CD4-positive, alpha-beta T cell treated with Interleukin-21 for 1 hour (primary cell): ENCODE measurements around the gene MLXIP.
"Not testable (repeated sequence)": the region's sequence is repeated elsewhere in the genome, so short reads cannot be mapped to it uniquely, and the experiment has no call there.

Experiments
- DNase-seq: peaks from one replicate; pipeline ENCODE4 v3.0.0-alpha.2; 2020

Gene MLXIP

DNA sequence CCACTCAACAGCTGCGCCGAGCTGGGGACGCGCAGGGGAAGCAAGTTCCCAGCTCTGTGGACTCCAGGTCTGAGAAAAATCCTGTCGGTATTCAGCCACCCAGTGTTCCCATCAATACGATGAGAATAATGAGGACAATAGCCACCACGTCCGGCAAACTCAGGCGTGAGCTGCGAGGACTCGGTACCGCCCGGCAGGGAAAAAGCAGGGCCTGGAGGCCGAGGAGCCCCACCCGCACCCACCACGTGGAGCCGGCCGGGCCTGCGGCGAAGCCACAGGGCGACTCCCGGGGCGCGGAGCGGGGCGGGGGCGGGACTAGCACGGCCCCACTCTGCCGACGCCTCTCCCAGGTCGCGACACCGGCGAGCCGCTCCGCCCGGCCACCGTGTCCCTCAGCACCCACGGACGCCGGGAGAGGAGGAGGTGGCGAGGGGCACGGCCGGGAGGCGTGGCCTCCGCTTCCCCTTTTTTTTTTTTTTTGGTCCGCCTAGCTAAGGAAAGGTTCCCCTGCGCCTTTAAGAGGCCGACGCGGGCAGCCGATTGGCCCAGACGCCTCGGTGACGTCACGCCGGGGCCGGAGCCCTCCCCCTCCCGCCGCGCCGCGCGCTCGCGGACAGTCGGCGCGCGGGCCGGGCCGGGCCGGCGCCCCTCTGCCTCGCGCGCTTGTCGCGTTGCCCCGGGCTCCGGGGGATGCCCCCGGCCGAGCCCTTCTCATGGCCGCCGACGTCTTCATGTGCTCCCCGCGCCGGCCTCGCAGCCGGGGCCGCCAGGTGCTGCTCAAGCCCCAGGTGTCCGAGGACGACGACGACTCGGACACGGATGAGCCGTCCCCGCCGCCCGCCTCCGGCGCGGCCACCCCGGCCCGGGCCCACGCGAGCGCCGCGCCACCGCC, at the start of gene MLXIP:
Gene MLXIP, plus strand, starts transcription at position 616 of the 892 bp plus-strand sequence. Its CDS starts 98 bp downstream, at position 714.
- peak; percentile 91 for DNase-seq

- DNase-seq: peak; percentile 27
These were observed 49.5 kb upstream of the MLXIP start for GRCh38 chr12:122028905-122029560.

DNA sequence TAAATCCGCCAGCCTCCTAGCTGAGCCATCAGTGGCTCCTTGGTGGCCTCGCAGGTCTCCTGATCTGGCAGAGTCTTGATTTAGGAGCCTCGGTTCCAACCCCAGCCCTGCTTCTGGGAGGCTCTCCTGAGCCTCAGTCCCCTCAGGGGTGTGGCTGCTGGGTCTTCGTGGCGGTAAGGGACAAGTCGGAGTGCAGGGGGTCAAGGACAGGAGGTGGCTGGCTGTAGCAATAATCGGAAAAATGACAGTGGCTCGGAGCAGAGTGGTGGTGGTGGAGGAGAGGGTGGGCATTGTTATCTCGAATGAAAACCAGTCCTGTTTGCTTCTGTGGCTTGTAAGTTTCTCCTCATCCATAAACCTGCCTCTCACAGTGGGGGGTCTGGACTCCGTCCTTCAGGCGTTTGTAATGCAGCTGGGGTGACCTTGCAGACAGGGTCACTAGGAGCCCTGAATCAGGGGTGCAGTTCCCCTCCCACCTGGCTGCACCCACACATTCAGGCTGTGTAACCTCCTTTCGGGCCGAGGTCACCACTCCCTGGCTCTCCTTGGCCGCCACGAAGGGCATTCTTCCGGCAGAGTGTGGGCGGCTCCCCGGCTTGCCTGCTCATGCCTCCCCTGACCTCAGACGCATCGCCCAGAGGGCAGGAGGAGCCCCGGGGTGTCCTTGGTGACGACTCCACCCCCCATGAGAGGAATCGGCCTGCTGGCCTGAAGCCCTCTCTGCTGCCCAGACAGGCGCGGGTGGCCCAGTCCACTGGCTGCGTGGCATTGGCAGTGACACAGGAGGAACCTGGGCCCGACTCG, 48.7 kb upstream of the MLXIP start:
- DNase-seq: no peak

GRCh38 chr12:122030424-122031035, 48.0 kb upstream of the MLXIP start:
- DNase-seq: no peak

GRCh38 chr12:122031342-122032216, 47.0 kb upstream of the MLXIP start:
- peak; percentile 36 for DNase-seq

GRCh38 chr12:122032580-122032979, 46.0 kb upstream of the MLXIP start:
- no peak for DNase-seq

DNA sequence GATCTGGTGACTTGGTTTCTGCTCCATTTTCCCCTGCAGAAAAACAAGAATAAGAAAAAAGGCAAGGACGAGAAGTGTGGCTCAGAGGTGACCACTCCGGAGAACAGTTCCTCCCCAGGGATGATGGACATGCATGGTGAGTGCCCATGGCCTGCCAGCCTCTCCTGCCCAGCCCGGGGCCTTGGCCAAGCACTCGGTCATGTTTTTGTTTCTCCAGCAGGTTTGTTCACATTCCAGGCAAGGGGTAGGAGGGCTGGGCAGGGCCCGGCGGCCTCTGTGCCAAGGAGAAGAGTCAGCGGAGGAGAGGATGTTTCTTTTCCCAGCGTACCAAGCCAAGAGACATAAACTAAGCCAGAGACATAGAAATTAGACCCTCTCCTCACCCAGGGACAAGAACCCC, 43.3 kb upstream of the MLXIP start:
- DNase-seq: no peak

- DNase-seq: no peak
These were observed 42.4 kb upstream of the MLXIP start for GRCh38 chr12:122036153-122036552.

DNA sequence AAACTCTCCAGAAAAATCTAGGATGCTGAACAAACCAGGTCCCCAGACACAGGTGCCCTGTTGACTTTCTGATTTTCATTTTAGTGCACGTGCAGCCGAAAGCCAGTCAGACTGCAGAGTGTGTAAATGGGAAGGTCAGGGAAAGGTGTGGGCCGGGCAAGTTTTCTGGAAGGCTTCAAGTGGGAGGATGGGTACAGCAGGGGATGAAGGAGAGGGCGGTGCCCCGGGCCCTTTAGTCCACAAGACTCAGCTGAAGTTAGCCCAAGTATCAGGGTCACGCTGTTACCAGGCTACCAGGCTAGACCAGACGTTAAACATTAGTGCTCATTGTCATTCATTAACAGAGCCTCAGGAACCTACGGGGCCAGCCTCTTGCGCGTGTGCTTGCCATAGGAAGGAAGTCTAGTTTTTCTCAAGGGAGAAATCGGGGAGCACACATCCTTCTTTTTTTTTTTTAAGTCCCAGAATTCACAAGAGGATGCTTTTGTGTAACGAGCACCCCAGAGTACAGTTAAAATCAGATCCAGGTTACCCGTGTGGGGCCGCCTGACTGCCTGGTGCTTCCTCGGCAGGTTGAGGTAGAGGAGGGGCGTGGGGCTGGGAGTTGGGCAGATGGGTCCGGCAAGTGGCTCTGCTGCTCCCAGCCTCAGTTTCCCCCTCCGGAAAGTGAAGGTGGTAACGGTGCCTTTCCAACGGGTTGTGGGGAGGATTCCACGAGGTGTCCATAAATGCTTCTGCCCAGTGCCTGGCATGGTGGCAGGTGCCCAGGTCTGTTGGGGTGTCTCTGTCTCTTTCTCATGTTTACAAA, 37.8 kb upstream of the MLXIP start:
- no peak for DNase-seq

- not testable (repeated sequence) for DNase-seq
These were observed 37.1 kb upstream of the MLXIP start for GRCh38 chr12:122041458-122041857.

GRCh38 chr12:122042910-122043309, 35.6 kb upstream of the MLXIP start:
- no peak for DNase-seq

- no peak for DNase-seq
These were observed 35.1 kb upstream of the MLXIP start for GRCh38 chr12:122043476-122043875.

DNA sequence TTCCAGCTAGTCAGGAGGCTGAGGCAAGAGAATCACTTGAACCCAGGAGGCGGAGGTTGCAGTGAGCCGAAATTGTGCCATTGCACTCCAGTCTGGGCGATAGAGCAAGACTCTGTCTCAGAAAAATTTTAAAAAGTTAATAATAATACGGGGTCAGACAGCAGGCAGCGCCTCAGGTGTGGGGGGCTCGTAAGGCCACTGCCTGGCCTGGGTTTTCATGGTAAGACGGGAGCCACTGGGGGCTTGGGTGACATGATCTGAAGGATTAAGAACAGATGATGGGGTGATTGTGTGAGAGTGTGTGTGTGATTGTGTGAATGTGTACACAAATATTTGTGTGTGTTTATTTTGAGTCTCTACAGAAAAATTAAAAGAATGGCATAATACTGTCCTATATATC, 33.3 kb upstream of the MLXIP start:
- no peak for DNase-seq

GRCh38 chr12:122046145-122046544, 32.4 kb upstream of the MLXIP start:
- DNase-seq: no peak

GRCh38 chr12:122048151-122048550, 30.4 kb upstream of the MLXIP start:
- DNase-seq: no peak

DNA sequence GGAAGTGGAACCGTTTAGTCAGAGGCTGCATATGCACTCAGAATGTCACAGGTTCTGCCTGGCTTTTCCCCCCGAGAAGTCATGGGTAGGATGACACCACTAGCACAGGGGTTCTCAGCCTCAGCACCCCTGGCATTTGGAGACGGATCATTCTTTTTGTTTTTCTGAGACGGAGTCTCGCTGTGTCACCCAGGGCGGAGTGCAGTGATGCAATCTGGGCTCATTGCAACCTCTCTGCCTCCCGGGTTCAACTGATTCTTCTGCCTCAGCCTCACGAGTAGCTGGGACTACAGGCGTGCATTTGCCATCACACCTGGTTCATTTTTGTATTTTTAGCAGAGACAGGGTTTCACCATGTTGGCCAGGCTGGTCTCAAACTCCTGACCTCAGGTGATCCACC, 28.7 kb upstream of the MLXIP start:
- DNase-seq: no peak

DNA sequence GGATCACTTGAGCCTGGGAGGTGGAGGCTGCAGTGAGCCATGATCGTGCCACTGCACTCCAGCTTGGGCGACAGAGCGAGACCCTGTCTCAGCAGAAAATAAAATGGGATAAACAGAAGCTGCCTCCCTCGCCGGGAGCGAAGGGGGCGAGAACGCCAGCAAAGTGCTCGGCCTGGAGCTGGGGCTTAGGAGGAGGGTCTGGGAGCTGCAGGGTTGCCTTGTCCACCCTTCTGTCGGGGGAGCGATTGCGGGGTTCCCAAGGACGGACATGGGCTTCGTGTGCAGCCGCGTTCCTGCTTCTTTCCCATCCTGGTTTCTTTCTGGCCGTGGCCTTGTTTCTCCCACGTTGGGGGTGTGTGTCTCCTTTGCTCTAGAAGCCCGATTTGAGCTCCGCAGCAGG, 27.9 kb upstream of the MLXIP start:
- DNase-seq: no peak

DNA sequence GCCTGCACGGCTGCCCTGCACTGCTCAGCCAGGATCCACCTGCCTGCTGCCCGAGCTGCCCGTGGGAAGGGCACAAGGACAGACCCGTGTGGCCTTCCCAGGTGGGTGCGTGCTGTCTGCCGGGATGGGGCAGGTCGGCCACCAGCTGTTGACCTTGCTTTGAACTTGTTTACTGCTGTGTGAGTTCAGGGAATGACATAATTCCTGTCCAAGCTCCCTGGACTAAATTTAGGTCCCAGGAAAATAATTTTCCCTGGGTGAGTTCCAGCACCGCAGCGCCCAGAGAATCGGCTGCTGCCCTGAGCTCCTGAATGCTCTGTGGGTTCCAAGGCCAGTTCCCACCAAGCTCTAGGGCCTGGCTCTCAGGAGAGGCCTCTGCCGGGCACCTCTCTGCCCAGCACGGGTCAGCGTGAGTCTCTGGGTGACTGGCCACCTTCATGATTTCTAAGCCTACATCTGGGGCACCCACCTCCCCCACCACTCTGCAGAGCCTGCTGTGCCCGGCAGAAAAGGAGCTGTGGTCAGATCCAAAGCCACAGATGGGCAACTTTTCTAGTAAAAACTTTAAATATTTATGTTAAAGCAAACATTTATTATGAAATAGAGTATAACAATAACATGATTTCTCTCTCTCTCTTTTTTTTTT, 27.2 kb upstream of the MLXIP start:
- DNase-seq: no peak

- no peak for DNase-seq
These were observed 26.3 kb upstream of the MLXIP start for GRCh38 chr12:122052285-122052684.

DNA sequence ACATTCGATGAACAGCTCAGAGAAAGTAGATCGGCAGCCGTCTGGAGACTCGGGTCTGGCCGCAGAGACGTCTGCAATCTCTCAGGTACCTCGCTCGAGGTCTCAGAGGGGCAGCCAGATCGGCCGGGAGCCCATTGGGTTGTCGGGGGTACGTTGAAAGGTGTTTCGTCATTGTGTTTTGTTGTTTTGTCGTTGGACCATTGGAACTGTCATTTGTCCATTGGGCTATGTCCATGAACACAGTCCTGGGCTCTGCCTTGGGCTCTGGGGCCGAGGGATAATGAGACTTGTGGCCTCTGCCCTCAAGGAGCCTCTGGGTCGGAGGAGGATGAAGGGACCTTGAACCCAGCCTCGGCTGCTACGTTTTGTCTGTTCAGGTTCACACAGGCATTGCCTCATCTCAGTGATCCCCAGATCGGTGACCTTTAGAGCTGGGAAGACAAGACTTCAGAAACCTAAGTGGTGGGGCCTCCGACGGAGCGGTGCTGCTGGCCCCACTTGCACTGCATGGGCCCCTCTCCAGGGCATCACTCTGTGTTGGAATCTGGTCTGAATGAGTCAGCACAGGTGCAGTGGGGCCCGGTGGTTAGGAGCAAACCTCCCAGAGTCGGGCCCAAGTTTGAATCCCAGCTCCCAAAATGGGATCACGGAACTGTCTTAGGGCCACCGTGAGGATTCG, 23.6 kb upstream of the MLXIP start:
- DNase-seq: no peak
